WI38 (cell line): Measurements from ENCODE around the gene MANBA.

Source experiments
- H3K4me3 ChIP-seq: 2 replicates; pipeline ENCODE4 v1.5.1; 2011; ENCODE audit warnings: low read depth, mild to moderate bottlenecking, control low read depth, low read length
- TF ChIP-seq, protein P1 (sequence below): IDR thresholded peaks from 2 replicates; pipeline ENCODE4 v1.5.1; 2012; ENCODE audit warnings: low read depth, mild to moderate bottlenecking, control low read depth, low read length

The MANBA gene

DNA sequence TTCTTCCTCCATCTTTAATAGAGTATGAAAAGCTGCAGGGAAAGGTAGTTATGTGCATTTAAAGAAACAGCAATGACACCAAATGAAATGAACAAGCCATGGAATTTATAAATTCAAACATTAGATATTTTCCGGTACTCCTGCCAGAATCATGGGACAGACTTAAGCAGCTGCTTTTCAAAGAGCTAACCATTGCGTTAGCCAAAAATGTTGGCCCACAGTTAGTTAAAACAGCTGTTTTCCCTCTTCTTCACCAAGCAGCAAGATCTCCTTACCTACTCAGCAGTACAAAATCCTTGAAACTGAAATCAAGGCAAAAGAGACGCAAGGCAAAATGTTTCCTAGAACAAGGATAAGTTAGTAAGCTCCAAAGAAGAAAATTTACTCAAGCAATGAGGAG, 64.0 kb downstream of the MANBA start:
- H3K4me3 ChIP-seq, result no peak overlapping the region
- TF ChIP-seq, protein P1, sequence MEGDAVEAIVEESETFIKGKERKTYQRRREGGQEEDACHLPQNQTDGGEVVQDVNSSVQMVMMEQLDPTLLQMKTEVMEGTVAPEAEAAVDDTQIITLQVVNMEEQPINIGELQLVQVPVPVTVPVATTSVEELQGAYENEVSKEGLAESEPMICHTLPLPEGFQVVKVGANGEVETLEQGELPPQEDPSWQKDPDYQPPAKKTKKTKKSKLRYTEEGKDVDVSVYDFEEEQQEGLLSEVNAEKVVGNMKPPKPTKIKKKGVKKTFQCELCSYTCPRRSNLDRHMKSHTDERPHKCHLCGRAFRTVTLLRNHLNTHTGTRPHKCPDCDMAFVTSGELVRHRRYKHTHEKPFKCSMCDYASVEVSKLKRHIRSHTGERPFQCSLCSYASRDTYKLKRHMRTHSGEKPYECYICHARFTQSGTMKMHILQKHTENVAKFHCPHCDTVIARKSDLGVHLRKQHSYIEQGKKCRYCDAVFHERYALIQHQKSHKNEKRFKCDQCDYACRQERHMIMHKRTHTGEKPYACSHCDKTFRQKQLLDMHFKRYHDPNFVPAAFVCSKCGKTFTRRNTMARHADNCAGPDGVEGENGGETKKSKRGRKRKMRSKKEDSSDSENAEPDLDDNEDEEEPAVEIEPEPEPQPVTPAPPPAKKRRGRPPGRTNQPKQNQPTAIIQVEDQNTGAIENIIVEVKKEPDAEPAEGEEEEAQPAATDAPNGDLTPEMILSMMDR, result no peak

DNA sequence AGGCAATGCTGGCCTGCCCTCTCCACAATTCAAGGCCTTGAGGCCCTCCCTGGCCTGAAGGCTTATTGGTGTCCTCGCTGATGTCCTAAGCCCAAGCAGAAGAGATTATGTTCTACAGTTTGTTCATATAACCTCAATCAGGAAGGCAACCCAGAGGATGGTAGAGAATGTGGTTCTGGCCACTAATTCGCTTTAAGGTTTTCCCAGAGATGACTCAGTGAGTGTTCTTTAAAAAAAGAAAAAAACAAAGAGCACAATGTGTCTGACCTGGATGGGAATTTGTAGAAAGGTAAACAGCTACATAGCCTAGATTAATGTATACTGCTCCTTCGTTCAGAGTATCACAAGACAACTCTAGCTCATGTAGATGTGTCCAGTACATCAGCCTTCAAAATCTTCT, 66.0 kb downstream of the MANBA start:
- TF ChIP-seq, protein P1, result no peak
- no peak overlapping the region for H3K4me3 ChIP-seq

DNA sequence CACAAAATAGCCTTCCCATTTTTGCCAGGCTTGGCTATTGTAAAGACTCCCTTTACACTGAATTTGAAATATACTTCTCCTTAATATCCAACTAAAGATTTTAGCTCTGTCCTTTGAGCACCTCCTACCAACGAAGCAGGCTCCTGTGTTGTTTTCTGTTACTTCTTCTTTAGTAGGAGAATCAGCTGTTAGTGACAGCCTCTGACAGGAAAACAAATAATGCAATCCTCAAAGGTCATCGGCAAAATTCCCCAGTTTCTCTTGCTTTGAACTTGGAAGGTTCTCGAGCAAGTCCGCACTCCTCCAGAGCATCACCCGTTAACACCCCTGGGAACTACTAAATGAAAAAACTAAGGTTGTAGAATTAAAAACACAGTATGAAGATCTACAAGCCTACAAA, 66.9 kb downstream of the MANBA start:
- no peak overlapping the region for H3K4me3 ChIP-seq
- TF ChIP-seq, protein P1, result no peak

DNA sequence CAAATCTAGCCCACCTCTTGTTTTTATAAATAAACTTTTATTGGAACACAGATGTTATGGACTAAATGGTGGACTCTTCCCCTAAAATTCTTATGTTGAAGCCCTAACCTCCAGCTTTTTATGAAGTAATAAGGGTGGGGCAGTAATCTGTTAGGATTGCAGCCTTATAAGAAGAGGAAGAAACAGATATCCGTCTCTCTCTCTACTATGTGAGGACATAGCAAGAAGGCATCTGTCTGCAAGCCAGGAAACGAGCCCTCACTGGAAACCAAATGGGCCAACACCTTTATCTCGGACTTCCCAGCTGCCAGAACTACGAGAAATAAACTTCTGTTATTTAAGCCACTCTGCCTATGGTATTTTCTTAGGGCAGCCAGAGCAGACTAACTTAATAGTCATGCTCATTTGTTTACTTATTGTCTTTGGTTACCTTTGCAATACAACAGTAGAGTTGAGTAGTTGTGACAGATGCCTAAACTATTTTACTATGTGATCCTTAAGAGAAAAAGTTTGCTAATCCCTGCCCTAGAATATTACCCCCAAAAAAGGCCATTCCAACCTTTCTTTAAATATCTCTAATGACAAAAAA, 67.4 kb downstream of the MANBA start:
- H3K4me3 ChIP-seq, result no peak overlapping the region
- TF ChIP-seq, protein P1, result no peak

DNA sequence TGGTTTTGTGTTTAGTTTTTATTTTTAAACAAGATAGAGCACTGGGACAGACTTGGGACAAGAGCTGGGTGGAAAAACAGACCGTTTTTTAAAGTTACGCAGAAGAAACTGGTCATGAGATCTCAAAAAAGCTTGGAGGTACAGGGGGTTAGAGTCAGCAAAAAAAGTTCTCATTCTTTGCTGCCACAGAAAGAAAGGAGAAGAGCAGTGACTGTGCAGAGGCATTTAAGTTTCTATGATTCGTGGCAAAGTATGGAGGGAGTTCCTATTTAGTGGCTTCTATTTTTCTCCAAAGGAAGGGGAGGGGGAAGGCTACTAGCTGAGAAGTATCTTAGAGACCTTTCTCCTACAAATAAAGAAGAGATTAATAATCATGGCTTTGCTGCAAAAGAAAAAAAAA, 68.3 kb downstream of the MANBA start:
- peak overlapping the region; percentile 32 for H3K4me3 ChIP-seq
- TF ChIP-seq, protein P1, result no peak

DNA sequence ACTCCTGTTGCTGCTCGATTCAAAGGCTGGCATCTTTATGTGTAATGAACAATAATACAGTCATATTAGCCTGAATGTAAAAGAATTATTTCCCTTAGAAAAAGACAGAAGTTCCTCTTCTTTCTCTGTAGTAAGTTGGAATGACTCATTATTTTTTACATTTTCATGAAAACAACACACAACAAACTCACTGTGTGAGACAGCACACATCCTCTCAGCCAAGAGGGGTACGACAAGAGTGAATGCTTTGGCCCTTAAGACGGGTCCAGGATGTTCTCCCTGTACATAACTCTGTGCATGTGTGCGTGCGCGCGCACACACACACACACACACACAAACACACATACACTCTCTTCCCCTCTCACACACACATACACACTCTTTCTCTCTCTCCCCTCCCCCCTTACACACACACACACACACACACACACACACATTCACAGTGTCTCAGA, 72.8 kb downstream of the MANBA start:
- no peak overlapping the region for H3K4me3 ChIP-seq
- TF ChIP-seq, protein P1, result no peak

DNA sequence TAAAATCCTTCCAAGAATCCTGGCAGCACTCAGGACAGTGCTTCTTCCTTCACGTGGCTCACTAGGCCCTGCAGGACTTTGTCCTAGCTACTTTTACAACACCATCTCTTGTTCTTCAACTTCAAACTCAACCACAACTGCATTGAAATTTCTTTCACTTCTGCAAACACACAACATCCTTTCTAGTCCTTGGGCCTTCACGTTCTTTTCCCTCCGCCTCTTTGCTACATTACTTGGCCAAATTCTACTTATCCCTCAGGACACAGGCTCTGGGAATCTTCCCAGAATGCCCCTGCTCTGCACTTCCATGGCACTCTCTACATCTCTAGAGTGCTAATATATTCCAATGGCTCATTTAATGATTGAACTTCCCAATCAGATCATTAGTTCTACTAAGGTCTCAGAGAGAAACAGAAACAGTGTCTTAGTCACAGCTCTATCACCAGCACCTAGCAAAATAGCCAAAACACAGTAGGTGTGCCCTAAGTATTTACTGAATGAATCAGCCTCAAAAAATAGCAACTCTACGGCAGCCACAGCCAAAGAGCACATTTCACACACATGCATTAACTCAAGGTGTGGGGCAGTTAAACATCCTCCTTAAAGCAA, 73.3 kb downstream of the MANBA start:
- no peak overlapping the region for H3K4me3 ChIP-seq
- TF ChIP-seq, protein P1, result no peak
